ENCODE measurements around the gene ZNF223. TPM values are rescaled to one million over a fixed set of nuclear protein-coding genes. Genes with fewer than 3 reads are reported as not detected.

The ZNF223 gene
- total and polyA plus RNA-seq, 10 of the 15 experiments (the other 5 are each of a cell fraction or from before 2014, with no cell fraction given), result 0.05 to 3.7 (median 0.14) TPM; not detected in 4

DNA sequence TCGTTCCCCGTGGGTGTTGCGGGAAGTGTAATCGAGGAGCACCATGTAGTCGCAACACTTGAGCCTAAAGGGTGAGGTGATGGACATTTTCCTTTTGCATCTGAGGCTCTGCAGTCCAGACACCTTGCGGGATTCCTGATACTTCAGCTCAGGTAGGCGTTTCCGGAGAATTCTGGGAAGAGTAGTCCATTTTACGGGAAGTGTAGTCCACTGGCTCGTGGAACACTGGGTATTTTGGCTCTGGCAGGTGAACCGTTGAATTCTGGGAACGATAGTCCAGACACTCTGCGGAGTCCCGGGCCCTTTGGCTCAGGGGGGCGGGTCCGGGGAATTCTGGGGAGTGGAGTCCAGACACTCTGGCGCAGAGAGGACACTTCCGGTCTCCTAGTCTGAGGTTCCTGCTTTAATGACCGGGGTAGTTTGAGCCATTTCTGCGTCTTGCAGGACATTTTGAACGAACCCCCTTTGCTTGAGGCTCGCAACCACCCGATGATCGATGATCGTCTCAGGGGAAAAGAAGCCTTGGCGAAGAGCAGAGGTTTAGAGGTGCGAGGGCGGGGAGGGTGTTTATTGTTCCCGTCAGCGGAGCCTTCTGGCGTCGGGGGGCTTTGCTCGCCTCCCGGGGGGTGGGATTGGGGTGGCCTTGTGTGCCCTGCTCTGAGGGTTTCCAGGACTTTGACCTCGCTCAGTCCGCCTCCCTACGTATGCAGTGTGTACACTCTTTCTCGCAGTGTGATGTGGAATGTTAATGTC lies at the start of gene ZNF223 (continued):
- TF ChIP-seq, protein P1, sequence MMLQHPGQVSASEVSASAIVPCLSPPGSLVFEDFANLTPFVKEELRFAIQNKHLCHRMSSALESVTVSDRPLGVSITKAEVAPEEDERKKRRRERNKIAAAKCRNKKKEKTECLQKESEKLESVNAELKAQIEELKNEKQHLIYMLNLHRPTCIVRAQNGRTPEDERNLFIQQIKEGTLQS (IDR thresholded peaks at IDR 0.05; ENCODE audit: borderline replicate concordance, extremely low read depth, low read depth, low read length), result no peak
- TF ChIP-seq CHD1 (IDR thresholded peaks at IDR 0.05; ENCODE audit: low read depth, low read length) (no peak), SMC3 (IDR thresholded peaks at IDR 0.05; ENCODE audit: borderline replicate concordance, low read length) (no peak; the same call in 1 of the 2 replicates), BACH1 (IDR thresholded peaks at IDR 0.05; ENCODE audit: borderline replicate concordance) (no peak), SIX5 (IDR thresholded peaks at IDR 0.05; ENCODE audit: low read depth, low read length, severe bottlenecking) (peak; percentile 62), CBX5 (IDR thresholded peaks at IDR 0.05; ENCODE audit: low read depth) (no peak), TCF3 (IDR thresholded peaks at IDR 0.05; ENCODE audit: borderline replicate concordance, insufficient read depth, low read depth, low read length) (no peak), EZH2 (IDR thresholded peaks at IDR 0.05; ENCODE audit: borderline replicate concordance, control insufficient read depth, low read depth, low read length) (no peak), ZSCAN29 (IDR thresholded peaks at IDR 0.05) (no peak), BHLHE40 (IDR thresholded peaks at IDR 0.05; ENCODE audit: borderline replicate concordance in 1 of 2, low read depth in 2 of 2, low read length in 1 of 2) (no peak), BRCA1 (IDR thresholded peaks at IDR 0.05; ENCODE audit: low read depth, low read length) (no peak), SUPT20H (IDR thresholded peaks at IDR 0.05; ENCODE audit: borderline replicate concordance, control insufficient read depth, low read depth, low read length) (no peak), POLR2AphosphoS5 (IDR thresholded peaks at IDR 0.05; ENCODE audit: low read length) (no peak), KAT2A (conservative IDR thresholded peaks at IDR 0.05; ENCODE audit: control insufficient read depth, low read depth, low read length) (no peak), TAF1 (IDR thresholded peaks at IDR 0.05; ENCODE audit: borderline replicate concordance, low read depth, low read length) (no peak), NR2C1 (IDR thresholded peaks at IDR 0.05) (peak; percentile 81)
- TF ChIP-seq, protein P2, sequence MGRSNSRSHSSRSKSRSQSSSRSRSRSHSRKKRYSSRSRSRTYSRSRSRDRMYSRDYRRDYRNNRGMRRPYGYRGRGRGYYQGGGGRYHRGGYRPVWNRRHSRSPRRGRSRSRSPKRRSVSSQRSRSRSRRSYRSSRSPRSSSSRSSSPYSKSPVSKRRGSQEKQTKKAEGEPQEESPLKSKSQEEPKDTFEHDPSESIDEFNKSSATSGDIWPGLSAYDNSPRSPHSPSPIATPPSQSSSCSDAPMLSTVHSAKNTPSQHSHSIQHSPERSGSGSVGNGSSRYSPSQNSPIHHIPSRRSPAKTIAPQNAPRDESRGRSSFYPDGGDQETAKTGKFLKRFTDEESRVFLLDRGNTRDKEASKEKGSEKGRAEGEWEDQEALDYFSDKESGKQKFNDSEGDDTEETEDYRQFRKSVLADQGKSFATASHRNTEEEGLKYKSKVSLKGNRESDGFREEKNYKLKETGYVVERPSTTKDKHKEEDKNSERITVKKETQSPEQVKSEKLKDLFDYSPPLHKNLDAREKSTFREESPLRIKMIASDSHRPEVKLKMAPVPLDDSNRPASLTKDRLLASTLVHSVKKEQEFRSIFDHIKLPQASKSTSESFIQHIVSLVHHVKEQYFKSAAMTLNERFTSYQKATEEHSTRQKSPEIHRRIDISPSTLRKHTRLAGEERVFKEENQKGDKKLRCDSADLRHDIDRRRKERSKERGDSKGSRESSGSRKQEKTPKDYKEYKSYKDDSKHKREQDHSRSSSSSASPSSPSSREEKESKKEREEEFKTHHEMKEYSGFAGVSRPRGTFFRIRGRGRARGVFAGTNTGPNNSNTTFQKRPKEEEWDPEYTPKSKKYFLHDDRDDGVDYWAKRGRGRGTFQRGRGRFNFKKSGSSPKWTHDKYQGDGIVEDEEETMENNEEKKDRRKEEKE (IDR thresholded peaks at IDR 0.05), result no peak
- TF ChIP-seq, protein P3, sequence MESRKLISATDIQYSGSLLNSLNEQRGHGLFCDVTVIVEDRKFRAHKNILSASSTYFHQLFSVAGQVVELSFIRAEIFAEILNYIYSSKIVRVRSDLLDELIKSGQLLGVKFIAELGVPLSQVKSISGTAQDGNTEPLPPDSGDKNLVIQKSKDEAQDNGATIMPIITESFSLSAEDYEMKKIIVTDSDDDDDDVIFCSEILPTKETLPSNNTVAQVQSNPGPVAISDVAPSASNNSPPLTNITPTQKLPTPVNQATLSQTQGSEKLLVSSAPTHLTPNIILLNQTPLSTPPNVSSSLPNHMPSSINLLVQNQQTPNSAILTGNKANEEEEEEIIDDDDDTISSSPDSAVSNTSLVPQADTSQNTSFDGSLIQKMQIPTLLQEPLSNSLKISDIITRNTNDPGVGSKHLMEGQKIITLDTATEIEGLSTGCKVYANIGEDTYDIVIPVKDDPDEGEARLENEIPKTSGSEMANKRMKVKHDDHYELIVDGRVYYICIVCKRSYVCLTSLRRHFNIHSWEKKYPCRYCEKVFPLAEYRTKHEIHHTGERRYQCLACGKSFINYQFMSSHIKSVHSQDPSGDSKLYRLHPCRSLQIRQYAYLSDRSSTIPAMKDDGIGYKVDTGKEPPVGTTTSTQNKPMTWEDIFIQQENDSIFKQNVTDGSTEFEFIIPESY (IDR thresholded peaks at IDR 0.05), result no peak
- TF ChIP-seq, protein P4, sequence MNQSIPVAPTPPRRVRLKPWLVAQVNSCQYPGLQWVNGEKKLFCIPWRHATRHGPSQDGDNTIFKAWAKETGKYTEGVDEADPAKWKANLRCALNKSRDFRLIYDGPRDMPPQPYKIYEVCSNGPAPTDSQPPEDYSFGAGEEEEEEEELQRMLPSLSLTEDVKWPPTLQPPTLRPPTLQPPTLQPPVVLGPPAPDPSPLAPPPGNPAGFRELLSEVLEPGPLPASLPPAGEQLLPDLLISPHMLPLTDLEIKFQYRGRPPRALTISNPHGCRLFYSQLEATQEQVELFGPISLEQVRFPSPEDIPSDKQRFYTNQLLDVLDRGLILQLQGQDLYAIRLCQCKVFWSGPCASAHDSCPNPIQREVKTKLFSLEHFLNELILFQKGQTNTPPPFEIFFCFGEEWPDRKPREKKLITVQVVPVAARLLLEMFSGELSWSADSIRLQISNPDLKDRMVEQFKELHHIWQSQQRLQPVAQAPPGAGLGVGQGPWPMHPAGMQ (IDR thresholded peaks at IDR 0.05; ENCODE audit: borderline replicate concordance), result no peak
